Measurements from ENCODE around the gene ST6GALNAC2.
A peak's percentile ranks its signal among the peaks of the same experiment; 100 is the strongest.

Gene ST6GALNAC2

DNA sequence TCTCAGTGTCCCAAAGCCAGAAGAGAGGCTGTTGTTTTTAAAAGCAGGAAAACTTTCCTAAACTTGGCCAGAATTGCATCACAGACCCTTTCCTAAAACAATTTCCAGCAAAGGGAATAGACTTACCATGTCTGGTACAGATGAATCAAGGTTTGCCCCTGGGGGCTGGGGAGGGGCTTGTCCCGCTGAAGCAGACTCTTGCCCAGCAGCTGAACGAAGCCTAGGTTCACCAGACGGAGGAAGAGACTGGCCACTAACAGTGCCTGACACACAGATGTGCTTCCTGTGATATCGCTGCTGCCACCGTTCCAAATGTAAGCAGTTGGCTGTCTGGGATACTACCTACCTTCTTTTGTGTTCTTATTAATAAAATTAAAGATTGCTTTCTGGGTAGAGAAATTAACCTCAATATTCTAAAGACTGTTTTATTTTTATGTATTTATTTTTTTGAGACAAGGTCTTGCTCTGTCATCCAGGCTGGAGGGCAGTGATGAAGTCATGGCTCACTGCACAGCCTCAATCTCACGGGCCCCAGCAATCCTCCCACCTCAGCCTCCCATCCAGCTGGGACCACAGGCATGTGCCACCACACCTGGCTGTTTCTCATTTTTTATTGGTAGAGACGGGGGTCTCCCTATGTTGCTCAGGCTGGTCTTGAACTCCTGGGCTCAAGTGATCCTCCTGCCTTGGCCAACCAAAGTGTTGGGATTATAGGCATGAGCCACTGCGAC lies 32.3 kb downstream of the ST6GALNAC2 start:
- DNase-seq (ENCODE audit: low read depth) = no peak

DNA sequence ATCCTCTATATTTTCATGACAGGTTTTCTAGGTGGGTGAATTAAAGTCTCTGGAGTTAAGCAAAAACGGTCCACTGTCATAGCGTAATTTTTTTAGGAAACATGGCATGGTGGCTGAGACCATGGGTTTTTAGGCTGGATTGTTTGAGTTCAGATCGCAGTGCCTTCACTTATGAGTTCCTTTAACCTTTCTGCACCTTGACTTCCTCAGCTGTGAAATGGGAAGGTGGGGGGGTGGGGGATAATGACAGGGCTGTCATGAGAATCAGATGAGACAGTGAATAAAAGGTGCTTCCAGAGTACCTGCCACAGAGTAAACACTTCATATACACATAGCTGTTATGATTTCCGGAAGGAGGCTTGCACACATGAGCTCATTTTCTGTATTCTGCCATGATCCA lies 34.0 kb downstream of the ST6GALNAC2 start:
- no peak for DNase-seq (ENCODE audit: low read depth)

DNA sequence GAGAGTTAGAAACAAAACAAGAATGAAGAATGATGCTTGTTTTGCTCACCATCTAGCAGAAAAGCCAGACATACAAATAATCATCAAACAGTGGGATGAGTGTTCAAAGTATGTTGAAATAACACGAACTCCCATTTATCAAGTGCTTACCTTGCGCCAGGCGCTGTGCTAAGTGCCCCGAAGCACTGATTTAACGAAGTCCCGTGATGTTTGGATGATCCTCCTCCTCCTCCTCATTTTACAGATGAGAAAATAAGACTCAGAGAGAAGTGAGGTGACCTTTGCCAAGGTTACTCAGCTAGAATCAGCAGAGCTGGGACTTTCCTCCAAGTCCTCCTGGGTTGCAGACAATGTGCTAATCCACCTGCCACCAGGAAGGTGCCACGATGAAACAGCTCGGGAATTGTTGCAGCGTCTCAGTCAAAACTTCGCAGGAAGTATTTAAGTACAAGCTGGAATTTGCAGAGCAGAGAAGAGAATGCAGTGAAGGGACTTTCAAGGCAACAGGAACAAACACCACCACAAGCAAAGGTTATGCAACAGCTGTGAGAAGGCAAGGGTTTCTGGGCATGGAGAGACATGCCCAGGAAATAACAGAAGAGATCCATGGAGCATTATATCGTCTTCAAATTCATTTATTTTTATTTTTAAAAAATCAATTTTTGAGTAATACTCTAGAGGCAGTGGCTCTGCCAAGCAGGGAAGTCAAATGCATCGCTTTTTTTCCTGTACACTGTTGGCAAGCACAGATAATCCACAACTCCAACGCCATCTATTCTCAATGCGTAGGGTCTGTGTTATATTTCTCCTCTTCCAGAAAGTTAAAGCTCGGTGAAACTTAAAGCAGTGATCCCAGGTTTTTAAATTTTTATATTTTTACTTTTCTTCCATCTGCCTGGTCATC lies 34.7 kb downstream of the ST6GALNAC2 start:
- no peak for DNase-seq (ENCODE audit: low read depth)

DNA sequence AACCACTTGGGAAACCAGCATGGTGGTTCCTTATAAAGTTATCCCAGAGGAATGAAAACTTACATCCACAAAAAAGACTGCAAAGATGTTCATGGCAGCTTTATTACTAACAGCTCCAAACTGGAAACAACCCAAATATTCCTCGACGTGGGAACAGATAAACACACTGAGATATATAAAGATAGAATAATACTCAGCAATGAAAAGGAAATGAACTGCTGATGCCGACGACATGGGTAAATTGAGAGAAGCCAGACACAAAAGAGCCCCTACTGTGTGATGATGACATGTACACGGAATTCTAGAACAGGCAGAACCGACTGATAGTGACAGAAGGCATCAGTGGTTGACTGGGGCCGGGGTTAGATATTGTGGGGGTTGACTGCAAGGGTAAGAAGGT lies 36.1 kb downstream of the ST6GALNAC2 start:
- no peak for DNase-seq (ENCODE audit: low read depth)

DNA sequence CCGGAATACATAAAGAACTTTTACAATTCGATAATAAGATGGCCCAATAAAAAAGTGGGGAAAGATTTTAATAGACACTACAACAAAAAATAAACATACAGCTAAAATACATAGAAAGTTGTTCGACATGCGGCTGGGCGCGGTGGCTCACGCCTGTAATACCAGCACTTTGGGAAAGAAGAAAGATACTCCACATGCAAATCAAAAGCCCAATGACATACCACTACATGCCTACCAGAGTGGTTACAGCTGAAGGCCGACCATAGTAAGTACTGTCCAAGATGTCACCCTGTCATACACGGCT lies 36.5 kb downstream of the ST6GALNAC2 start:
- DNase-seq (ENCODE audit: low read depth) = no peak

DNA sequence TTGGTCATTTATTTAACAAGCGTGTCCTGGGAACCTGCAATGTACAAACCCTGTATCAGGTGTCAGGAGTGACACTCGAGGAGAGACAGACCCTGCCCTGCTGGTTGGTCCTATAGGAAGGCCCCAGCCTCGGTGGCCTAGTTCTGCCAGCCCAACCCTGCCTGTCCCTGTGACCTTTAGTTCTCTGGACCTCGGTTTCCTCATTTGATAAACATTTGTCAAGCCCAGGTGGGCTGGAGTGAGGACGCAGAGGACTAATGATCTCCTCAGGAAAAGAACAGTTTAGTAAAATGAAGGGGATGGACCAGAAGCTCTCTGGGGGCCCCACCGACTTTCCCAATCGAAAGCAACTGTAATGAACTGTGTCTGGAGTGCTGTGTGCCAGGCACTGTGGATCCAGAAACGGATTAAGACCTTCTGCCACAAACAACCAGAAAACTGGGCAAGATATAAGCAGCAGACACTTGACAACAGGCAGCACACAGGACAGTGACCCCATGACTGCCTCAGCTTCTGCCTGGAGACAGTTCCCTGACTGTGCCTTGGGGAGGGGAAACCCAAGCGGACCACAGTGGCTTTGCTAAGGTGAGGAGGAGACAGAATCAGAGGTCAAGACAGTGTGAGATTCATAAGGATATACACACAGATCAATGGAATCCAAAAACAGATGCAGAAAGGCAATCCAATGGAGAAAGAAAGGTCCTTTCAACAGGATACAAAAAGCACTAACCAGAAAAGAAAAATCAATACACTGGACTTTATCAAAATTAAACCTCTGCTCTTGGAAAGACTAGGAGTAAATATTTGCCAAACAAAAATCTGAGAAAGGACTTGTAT lies 37.1 kb downstream of the ST6GALNAC2 start:
- DNase-seq (ENCODE audit: low read depth) = no peak

DNA sequence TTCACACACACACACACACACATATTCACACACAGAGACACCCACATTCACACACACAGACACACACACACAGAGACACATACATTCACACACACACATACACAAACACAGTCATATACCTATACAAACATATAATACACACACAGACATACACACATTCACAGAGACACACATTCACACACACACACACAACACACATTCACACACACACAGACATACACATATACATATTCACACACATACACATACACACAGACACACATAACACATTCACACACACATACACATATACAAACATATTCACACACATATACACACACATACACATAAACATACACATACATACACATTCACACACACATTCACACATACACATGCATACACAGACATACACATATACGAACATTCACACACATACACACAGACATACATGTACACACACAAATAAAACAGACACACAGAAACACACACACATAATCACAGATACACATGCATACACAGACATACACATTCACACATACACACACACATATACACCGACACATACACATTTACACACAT lies 37.9 kb downstream of the ST6GALNAC2 start:
- no peak for DNase-seq (ENCODE audit: low read depth)

DNA sequence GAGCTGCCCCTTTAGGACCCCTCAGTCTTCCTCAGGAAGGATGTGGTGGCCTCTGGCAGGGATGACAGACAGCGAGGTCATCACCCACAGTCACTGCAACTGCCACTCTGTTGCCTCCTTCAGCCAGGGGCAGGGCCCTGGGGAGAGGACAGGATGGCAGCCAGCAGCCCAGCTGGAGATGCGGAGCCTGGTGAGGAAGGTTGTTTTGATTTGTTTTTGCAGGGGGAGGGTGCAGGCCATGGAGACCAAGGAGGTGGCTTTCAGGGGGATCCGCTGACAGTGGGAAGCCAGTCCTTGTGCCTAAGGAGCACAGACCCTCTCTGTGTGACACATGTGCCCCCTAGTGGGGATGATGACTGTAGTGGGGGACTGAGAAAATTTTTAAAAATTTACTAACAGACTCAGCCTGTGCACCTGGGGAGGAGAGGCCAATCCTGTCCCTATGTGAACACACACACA lies 38.4 kb downstream of the ST6GALNAC2 start:
- no peak for DNase-seq (ENCODE audit: low read depth)

DNA sequence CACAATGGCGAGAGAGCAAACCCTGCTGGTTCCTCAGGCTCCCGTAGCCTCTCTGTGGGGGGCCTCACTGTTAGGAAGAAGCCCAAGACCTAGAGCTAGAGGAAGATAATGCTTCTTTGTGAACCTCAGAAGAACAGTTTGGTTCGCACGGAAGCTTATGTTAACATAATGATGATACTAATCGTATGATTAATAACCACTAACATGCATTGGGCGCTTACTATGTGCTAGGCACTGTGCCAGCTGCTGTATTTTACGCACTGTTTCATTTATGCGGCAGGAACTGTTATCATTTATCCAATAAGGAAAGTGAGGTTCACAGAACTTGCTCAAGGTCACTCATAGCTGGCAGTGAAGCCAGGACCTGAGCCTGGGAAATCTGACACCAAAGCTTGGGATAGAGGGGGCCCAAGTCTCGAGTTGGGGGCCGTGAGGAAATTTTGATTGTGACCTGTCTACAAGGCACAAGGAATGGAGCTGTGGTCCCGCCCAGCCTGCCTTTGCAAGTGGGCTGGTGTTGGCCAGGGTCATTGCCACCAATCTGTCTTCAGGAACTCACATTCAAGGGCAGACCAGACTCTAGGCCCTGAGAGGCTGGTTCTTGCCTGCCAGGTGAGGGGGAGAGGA lies 39.0 kb downstream of the ST6GALNAC2 start:
- peak; percentile 90 for DNase-seq (ENCODE audit: low read depth)

DNA sequence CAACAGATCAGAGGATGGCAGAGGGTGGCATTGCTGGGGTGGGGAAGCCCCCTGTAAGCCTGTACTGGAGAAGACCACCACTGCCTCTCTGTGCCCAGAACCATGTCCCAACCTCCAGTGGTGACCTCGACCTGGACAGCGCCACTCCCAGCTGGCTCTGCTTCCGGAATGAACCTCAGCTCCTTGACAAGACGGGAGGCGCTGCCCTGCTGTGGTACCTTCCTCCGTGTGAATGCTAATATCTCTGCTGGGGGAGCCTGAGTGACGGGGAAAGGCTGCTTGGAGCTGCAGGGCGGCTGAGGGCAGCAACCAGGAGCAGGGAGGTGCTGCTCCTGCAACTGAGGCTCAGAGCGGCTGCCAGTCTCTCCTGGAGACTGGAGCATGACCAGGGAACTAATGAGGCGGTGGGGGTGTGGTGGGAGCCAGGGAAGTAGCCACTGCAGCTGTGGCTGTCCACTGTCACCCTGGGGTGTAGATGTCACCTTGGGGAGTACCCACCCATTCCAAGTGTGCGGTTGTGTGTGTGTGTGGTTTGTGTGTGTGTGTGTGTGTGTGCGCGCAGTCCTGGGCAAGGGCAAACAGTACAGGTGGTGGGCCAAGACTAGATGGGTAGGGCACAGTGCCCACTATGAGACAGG lies 39.6 kb downstream of the ST6GALNAC2 start:
- no peak for DNase-seq (ENCODE audit: low read depth)

DNA sequence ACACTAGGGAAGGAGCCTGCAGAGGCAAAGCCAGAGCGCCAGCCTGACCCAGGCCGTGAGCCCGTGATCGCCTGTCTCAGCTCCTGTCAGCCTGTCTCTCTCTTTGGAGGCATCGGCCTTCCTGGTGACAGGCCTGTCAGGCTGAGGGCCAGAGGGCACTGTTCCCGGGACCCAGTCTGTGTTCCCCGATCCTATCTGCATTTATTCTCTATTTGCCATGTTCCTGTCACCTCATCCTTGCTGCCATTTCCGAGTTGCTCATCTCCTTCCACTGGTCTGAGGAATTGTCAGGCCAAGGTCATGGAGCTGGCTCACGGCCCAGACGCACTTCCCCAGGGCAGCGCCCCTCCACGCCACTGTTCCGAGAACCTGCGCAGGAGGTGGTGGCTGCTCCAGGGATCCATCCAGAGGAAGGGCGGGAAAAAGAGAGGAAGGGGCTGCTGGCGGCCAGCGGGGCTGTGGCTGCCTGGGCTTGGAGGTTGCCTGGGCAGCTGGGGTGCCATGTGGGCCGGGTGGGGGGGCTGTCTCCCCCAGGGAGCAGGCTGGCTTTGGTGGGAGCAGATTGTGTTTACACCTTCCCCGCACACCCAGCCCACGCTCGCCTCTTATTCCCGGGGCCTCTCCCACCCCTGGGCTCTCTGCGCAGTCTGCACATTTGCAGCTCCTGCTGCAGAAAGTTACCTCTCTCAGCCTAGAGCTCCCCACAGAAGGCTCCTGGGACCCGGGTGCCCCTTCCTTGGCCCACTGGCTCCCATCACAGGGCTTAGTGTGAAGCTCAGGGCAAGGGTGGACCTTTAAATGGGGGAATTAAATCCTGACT lies 40.9 kb downstream of the ST6GALNAC2 start:
- DNase-seq (ENCODE audit: low read depth) = no peak

DNA sequence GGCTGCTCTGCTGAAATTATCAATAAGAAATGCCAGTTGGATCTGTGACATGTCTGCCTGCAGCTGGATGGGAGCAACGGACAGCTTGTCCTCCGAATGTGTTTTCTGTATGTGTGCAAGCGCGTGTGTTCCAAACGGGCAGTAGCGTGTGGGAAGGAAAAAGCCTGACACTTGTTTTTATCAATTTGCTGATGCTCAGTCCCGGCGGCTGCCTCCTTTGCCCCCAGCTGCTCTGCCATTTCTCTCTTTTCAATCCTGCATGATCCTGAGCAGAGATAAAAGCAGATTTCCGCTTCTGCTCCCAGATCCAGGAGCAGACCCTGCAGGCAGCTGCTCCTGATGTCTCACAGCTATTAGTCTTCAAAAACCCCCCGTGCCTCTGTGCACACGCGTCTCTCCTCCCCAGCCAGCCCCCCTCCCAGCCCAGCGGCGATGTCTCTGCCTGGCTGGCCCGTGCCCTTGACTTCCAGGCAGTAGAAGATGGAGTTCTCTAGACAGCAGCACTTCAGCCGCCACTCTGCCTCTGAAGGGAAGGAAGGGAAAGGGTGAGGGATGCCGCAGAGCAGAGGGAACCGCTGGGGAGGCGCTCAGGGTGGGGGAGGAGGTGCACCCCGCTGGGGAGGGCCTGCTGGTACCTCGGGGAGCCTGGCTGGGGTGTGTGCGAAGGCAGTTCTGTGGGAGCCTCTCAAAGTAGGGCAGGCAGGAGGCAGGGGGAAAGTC lies 41.7 kb downstream of the ST6GALNAC2 start:
- no peak for DNase-seq (ENCODE audit: low read depth)

DNA sequence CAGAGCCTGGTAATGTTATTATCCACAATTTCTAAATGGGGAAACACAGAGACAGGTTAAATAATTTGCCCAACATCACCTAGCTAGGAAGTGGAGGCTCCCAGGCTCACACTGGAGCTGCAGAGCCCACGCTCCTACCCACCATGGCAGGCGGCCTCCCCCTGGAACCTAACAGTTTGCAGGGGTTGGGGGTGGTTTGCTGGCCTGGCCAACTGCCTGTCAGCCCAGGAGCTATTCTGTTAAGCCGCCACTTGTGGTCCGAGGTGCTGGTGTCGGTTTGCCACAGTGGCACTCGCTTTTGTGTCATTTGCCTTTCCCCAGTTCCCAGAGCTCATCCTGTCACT lies 42.2 kb downstream of the ST6GALNAC2 start:
- DNase-seq (ENCODE audit: low read depth) = no peak

DNA sequence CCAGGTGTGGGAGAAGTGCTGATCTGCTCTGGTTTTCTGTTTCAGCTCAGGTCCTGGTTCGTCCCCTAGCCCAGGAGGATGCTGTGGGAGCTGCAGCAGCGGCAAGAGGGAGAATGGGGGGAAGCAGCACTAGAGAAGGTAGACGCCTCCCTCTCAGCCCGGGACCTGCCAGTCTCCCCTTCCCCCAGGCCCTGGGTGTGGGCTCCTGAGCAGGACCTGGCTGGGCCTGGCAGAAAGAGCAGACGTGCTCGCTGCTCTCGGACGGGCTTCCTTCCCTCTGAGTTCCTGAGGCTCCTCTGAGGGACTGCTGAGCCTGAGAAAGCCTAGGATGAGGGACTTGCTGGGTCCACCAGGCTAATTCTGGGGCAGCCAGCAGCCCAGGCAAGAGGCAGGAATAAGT lies 42.7 kb downstream of the ST6GALNAC2 start:
- DNase-seq (ENCODE audit: low read depth) = no peak

DNA sequence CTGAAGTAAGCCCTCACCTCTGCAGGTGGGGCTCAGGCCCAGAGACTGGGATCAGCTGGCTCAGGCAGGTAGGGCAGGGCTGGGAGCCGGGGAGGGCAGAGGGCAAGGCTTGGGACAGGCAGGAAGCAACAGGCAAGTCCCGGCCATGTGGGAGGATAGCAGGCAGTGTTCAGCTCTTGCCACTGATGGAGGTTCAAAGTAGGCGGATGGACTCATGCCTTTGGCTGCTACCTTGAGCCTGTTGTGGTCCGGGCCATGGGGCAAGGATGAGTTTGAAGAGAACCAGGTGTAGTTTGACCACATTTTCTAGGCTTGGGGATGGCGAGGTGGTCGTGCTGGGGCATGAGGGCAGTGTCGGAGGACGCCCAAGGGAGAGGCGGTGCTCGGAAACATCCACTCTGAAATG lies 43.1 kb downstream of the ST6GALNAC2 start:
- DNase-seq (ENCODE audit: low read depth) = no peak

DNA sequence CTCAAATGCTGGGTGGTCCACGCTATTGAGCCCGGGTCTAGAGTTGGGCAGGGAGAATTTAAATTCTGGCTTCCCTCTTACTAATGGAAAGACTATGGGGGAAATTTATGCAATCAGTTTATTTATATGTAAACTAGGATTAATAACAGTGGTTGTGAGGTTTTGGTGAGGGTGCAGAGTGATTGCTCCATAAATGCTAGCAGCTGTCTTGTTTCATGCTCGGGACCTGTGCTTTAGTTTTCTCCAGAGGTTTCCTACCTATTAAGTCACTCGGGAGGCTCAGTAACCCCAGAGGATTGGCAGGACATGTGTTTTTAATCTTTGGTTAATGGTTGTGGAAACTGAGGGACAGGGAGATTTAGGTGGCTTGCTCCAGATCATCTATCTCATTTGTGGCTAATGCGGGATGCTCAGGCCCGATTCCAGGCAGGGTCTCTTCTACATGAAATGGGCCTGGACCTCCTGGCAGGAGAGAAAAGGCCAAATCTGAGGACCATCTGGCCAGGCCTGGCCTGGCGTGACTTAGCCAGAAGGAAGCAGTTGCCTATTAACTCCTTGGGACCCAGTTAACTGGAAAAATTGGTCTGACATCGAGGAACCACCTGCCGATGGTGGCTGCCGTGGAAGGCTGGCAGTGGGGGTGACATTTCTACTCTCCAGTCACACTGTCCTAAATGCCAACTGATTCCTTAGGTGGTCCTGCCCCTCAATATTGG lies 43.8 kb downstream of the ST6GALNAC2 start:
- DNase-seq (ENCODE audit: low read depth) = no peak

DNA sequence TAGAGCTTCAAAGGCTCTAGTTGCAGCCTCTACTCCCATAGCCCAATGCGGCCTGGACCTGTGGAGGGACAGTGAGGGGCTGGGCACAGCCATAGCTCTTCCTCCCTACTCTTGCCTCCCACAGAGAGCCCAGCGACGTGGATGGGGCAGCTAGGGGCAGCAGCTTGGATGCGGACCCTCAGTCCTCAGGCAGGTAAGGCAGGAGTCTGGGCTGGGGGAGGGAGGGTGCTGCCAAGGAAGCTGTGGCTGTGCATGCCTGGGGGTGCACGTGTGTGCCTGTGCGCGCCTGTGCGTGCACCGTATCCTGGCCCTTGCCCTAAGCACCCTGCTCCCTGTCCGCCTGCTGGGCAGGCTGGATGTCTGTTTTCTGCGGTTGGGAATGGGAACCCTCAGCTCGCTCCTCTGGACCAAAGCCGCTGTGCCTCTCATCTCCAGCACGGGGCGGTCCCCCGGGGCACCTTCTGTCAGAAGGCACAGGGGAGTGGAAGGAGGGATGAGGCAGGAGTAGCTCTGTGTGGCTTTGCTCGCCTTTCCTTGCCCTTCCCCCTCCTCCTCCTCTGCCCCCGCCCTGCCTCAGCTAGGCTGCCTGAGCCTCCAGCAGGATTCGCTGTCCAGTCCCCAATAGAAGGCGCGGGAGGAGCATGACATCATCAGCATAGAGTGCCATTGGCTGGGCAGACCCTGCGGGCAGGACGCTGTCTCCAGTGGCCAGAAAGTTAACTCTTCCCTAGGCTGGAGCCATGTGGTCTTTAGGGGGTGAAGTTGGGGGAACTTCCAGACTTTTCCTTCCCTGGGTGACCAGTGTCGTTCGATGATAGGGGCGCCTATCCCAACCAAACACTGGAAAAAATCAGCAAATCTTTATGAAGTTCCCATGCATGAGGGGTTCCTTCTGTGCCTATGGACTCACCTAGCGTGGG lies 45.0 kb downstream of the ST6GALNAC2 start:
- peak; percentile 80 for DNase-seq (ENCODE audit: low read depth)
